Common myeloid progenitor, CD34-positive (primary cell): ENCODE measurements around the gene UBXN1.

Experiments used
- CTCF ChIA-PET: fragments of 350-600 bp; sonication (Branson Sonifier 250); formaldehyde crosslinking; loops from one replicate; lab custom pipeline; 2021; ENCODE audit warnings: antibody characterized with exemption; lab: Charles Lee
- POLR2A ChIA-PET: fragments of 350-600 bp; sonication (Branson Sonifier 250); formaldehyde crosslinking; loops from one replicate; lab custom pipeline; 2021; ENCODE audit warnings: antibody characterized with exemption; lab: Charles Lee
- DNase-seq, 3 donors: peaks; one replicate each; pipeline versions ENCODE4 v3.0.0 to v3.0.0-alpha.2; 2013
- H3K27ac ChIP-seq, 2 experiments: 1 replicate in 1 of 2; 2 replicates in 1 of 2; pipeline ENCODE4 v1.7.0; 2013; ENCODE audit warnings: inconsistent platforms in 2 of 2, low read length in 2 of 2, mild to moderate bottlenecking in 2 of 2, low read depth in 1 of 2, moderate library complexity in 1 of 2; ENCODE audit not compliant: severe bottlenecking in 2 of 2, insufficient read depth in 1 of 2, poor library complexity in 1 of 2
- H3K27me3 ChIP-seq, 5 experiments: replicated peaks in 2 of 5; 1 replicate in 3 of 5; 2 replicates in 2 of 5; pipeline versions ENCODE4 v1.6.1 to v1.7.0; 2013; ENCODE audit warnings: low read length in 4 of 5, mild to moderate bottlenecking in 2 of 5, moderate library complexity in 2 of 5, inconsistent platforms in 1 of 5; ENCODE audit not compliant: insufficient read depth in 5 of 5, control insufficient read depth in 4 of 5
- H3K36me3 ChIP-seq, 4 experiments: 1 replicate in 2 of 4; 2 replicates in 2 of 4; pipeline versions ENCODE4 v1.6.1 to v1.7.0; 2013; ENCODE audit warnings: low read length in 3 of 4, control low read depth in 1 of 4, mild to moderate bottlenecking in 1 of 4; ENCODE audit not compliant: control insufficient read depth in 4 of 4, insufficient read depth in 4 of 4
- H3K4me1 ChIP-seq, 4 experiments: 1 replicate in 3 of 4; 2 replicates in 1 of 4; pipeline versions ENCODE4 v1.6.1 to v1.7.1; 2013; ENCODE audit warnings: low read length in 3 of 4, mild to moderate bottlenecking in 3 of 4, control low read depth in 1 of 4, inconsistent platforms in 1 of 4, moderate library complexity in 1 of 4; ENCODE audit not compliant: control insufficient read depth in 4 of 4, insufficient read depth in 4 of 4; ENCODE audit errors: control extremely low read depth in 1 of 4
- H3K4me3 ChIP-seq, 7 experiments: 1 replicate in 4 of 7; 2 replicates in 3 of 7; pipeline versions ENCODE4 v1.5.1 to v1.7.0; 2013; ENCODE audit warnings: mild to moderate bottlenecking in 7 of 7, low read length in 6 of 7, moderate library complexity in 6 of 7, inconsistent platforms in 2 of 7, low read depth in 2 of 7, control low read depth in 1 of 7; ENCODE audit not compliant: insufficient read depth in 4 of 7, control insufficient read depth in 1 of 7; ENCODE audit errors: extremely low read depth in 1 of 7
- H3K9me3 ChIP-seq, 5 experiments: 1 replicate in 4 of 5; 2 replicates in 1 of 5; pipeline versions ENCODE4 v1.6.1 to v1.7.1; 2013; ENCODE audit warnings: low read length in 4 of 5, mild to moderate bottlenecking in 2 of 5, inconsistent platforms in 1 of 5, low read depth in 1 of 5, moderate library complexity in 1 of 5; ENCODE audit not compliant: control insufficient read depth in 4 of 5, insufficient read depth in 2 of 5; ENCODE audit errors: control extremely low read depth in 1 of 5
- WGBS: methylation state at CpG from one replicate; pipeline ENCODE4 v1.1.5; 2013; ENCODE audit not compliant: insufficient coverage; 5-methylcytosine and 5-hydroxymethylcytosine counted together

Gene UBXN1

GRCh38 chr11:62671236-62671607 lies 7.7 kb downstream of the UBXN1 start:
- Histone ChIP-seq H3K36me3 (peaks cover 2 to 38% (median 17%) of the 10 kb centered on the region in 4 experiments), H3K9me3 (no peaks in the 10 kb centered on the region), H3K27me3 (no peaks in the 10 kb centered on the region), H3K4me3 (peak overlapping the region; percentile 82 to 100 (median 94)), H3K27ac (peak overlapping the region; percentile 84 to 89), H3K4me1 (peaks cover under 1 to 55% (median 37%) of the 10 kb centered on the region in 4 experiments)
- ChIA-PET CTCF (interaction anchor here (0.8 to 9.4 kb wide), 9 partner anchors 10 to 79 kb away, joined by 3 to 33 read pairs (median 4); partner anchors contain the start of genes GANAB and TUT1), POLR2A (interaction anchor here (0.9 to 2.6 kb wide), 8 partner anchors 10 to 185 kb away, joined by 3 to 20 read pairs (median 6); partner anchors contain the start of genes GANAB, INTS5, TTC9C and TUT1)
- DNase-seq = peak in 2 of 3 donors; percentile 72 to 79
- WGBS = 0% methylated on average over 14 of the region's 17 CpGs

DNA sequence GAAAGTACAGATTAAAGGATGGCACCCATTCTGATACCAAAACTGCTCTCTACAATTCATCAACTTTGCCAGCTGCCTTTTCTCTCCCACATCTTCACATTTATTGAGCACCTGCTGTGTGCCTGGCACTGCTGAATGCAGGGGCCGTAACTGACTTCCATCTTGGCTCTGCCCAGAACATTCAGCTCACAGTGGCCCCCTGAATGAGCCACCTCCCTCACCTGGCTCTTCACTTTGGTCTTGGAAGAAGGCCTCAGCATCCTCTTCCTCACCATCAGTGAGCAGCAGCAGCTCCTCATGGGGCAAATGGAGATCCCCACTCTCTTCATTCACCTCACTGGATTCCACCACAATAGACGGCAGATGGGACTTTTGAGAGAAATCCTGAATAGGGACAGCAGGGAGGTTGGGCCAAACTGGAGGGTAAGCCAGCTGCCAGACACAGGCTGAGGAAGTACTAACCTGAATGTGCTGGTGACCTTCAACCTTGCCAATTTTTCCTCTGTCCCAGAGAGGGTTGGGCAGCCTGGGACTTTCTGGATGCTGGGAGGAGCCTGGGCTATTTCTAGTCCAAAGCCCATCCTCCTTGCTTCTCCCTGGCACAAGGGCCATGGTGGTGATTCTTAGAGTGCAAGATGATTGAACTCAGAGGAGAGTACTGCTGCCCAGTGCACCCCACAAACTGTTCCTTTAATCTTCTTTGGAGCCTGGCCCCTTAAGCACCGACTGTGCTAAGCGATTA lies 9.3 kb downstream of the UBXN1 start:
- WGBS = 100% methylated on average over 3 of the region's 4 CpGs
- CTCF ChIA-PET = interaction anchor here (0.8 to 9.4 kb wide), 5 partner anchors 11 to 57 kb away, joined by 3 to 33 read pairs (median 9); partner anchors contain the start of genes EML3, GANAB, ROM1 and UBXN1
- peak overlapping the region in 1 of 2 experiments; percentile 59 for H3K27ac ChIP-seq
- DNase-seq = no peak
- H3K9me3 ChIP-seq = no peaks in the 10 kb centered on the region
- H3K36me3 ChIP-seq = peaks cover 0 to 39% (median 14%) of the 10 kb centered on the region in 4 experiments
- peaks cover 4 to 63% (median 45%) of the 10 kb centered on the region in 4 experiments for H3K4me1 ChIP-seq
- no peaks in the 10 kb centered on the region for H3K27me3 ChIP-seq
- peak overlapping the region in 1 of 7 experiments; percentile 34 for H3K4me3 ChIP-seq
- POLR2A ChIA-PET = interaction anchor here (2.3 to 2.5 kb wide), 2 partner anchors 17 to 23 kb away, joined by 7 to 16 read pairs; partner anchors contain the start of genes GANAB and INTS5

GRCh38 chr11:62667460-62667859 lies 11.4 kb downstream of the UBXN1 start:
- no CpG with 5 or more reads among the region's 2 CpGs for WGBS
- no peak for DNase-seq
- peak overlapping the region in 1 of 7 experiments; percentile 96 for H3K4me3 ChIP-seq
- CTCF ChIA-PET = interaction anchor here (1.0 to 9.4 kb wide), 9 partner anchors 8 to 74 kb away, joined by 3 to 33 read pairs (median 13); partner anchors contain the start of genes GANAB, TUT1 and UBXN1
- peaks cover 4 to 55% (median 44%) of the 10 kb centered on the region in 4 experiments for H3K4me1 ChIP-seq
- peaks cover 0 to 36% (median 14%) of the 10 kb centered on the region in 4 experiments for H3K36me3 ChIP-seq
- H3K9me3 ChIP-seq = no peaks in the 10 kb centered on the region
- H3K27me3 ChIP-seq = no peaks in the 10 kb centered on the region
- POLR2A ChIA-PET = interaction anchor here (0.8 to 1.0 kb wide), 2 partner anchors 76 to 124 kb away, joined by 3 read pairs; partner anchors contain the start of gene TUT1
- H3K27ac ChIP-seq = peak overlapping the region in 1 of 2 experiments; percentile 9

DNA sequence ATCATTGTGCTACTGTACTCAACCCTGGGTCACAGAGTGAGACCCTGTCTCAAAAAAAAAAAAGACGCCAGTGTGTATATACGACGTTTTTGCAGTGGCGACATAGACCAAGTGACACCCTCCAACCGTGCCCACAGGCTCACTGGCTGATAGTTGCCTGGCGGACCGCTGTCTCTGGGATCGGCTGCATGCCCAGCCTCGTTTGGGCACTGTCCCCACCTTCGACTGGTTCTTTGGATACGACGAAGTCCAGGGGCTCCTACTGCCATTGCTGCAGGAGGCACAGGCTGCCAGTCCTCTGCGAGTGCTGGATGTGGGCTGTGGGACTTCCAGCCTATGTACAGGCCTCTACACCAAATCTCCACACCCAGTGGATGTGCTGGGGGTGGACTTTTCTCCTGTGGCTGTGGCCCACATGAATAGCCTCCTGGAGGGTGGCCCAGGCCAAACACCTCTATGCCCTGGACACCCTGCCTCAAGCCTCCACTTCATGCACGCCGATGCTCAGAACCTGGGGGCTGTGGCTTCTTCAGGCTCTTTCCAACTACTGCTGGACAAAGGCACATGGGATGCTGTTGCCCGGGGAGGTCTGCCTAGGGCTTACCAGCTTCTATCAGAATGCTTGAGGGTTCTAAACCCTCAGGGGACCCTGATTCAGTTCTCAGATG lies 12.5 kb downstream of the UBXN1 start:
- H3K4me1 ChIP-seq = peaks cover 4 to 51% (median 38%) of the 10 kb centered on the region in 4 experiments
- H3K27me3 ChIP-seq = no peaks in the 10 kb centered on the region
- H3K9me3 ChIP-seq = no peaks in the 10 kb centered on the region
- peaks cover 0 to 41% (median 16%) of the 10 kb centered on the region in 4 experiments for H3K36me3 ChIP-seq
- H3K4me3 ChIP-seq = peak overlapping the region in 6 of 7 experiments; percentile 91 to 99 (median 95)
- POLR2A ChIA-PET = interaction anchor here (0.6 to 2.3 kb wide), 9 partner anchors 8 to 175 kb away, joined by 3 to 33 read pairs (median 9); partner anchors contain the start of genes INTS5 and TUT1
- CTCF ChIA-PET = interaction anchor here (0.6 to 9.4 kb wide), 8 partner anchors 9 to 73 kb away, joined by 3 to 33 read pairs (median 16); partner anchors contain the start of genes GANAB, TUT1 and UBXN1
- no peak for DNase-seq
- WGBS = 77% methylated on average over 11 of the region's 16 CpGs
- peak overlapping the region; percentile 66 to 87 for H3K27ac ChIP-seq

DNA sequence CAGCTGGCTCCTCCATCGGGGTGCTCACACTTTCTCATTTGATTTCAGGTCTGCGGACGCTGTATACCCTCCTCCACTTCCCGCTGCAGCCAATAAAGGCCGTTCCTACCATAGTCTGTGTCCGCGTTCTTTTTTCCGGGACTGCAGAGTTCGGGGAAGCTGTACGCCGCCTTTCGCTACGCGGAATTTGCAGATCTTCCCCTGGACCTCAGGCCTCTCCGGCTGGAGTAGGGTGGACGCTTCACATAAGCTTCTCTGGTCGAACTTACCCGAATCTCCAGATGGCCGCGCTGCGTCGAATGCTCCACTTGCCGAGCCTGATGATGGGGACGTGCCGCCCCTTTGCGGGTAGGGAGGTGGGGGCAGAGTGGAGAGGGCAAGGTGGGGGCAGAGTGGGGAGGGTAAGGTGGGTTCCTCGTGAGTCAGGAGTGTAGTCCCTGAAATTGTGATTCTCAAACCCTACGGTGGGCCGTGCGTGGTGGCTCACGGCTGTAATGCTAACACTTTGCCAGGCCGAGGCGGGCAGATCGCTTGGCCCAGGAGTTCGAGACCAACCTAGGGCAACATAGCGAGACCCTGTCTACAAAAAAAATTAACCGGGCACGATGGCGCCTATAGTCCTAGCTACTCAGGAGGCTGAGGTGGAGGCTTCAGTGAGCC lies 13.1 kb downstream of the UBXN1 start:
- peak overlapping the region; percentile 79 to 99 (median 94) for H3K4me3 ChIP-seq
- no peaks in the 10 kb centered on the region for H3K9me3 ChIP-seq
- ChIA-PET CTCF (interaction anchor here (1.0 to 9.4 kb wide), 9 partner anchors 10 to 72 kb away, joined by 3 to 33 read pairs (median 6); partner anchors contain the start of genes GANAB and UBXN1), POLR2A (interaction anchor here (0.6 to 2.3 kb wide), 18 partner anchors 9 to 190 kb away, joined by 3 to 33 read pairs (median 6); partner anchors contain the start of genes B3GAT3, EML3, GANAB and INTS5)
- 13% methylated on average over 39 of the region's 39 CpGs for WGBS
- H3K36me3 ChIP-seq = peaks cover 0 to 42% (median 17%) of the 10 kb centered on the region in 4 experiments
- no peaks in the 10 kb centered on the region for H3K27me3 ChIP-seq
- DNase-seq = peak; percentile 60 to 84 (median 78)
- H3K4me1 ChIP-seq = peaks cover 4 to 44% (median 32%) of the 10 kb centered on the region in 4 experiments
- H3K27ac ChIP-seq = peak overlapping the region; percentile 66 to 87
